Measurements from ENCODE around the gene MYOM1.

MYOM1 gene

DNA sequence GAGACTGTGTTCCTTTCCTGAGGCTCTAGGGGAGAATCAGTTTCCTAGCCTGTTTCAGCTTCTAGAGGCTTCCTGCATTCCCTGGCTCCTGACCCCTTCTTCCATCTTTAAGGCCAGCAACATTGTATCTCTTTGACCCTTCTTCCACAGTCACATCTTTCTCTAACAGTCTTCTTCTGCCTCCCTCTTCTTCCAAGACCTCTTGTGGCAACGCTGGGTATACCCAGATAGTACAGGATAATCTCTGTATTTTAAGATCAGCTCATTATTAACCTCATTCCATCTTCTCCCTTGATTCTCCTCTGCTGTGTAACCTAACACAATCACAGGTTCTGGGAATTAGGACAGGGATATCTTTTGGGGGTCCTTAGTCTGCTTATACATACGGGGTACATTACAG, 19.0 kb upstream of the MYOM1 start:
- Histone ChIP-seq H3K27me3 (ENCODE audit: control insufficient read depth, low read length) (no peaks in the 10 kb centered on the region), H3K4me3 (ENCODE audit: low read length) (no peak overlapping the region), H3K36me3 (ENCODE audit: control insufficient read depth, low read length) (no peaks in the 10 kb centered on the region), H3K4me2 (ENCODE audit: low read length) (no peak overlapping the region), H3K27ac (ENCODE audit: low read depth, low read length) (no peak overlapping the region), H3F3A (ENCODE audit: control insufficient read depth, insufficient read depth) (no peaks in the 10 kb centered on the region), H3K4me1 (ENCODE audit: control insufficient read depth, low read length) (no peaks in the 10 kb centered on the region), H4K20me1 (ENCODE audit: control insufficient read depth, insufficient read depth, low read depth, low read length) (no peaks in the 10 kb centered on the region), H3K9me3 (ENCODE audit: control insufficient read depth, insufficient read depth, low read length) (peaks cover 13% of the 10 kb centered on the region), H3K9me2 (replicated peaks; ENCODE audit: control insufficient read depth, low read length) (no peaks in the 10 kb centered on the region), H3K79me2 (ENCODE audit: control insufficient read depth, low read length) (no peaks in the 10 kb centered on the region)
- no peak for TF ChIP-seq EZH2phosphoT487 (IDR thresholded peaks at IDR 0.05; ENCODE audit: borderline replicate concordance, low read length)
- TF ChIP-seq, protein P1, sequence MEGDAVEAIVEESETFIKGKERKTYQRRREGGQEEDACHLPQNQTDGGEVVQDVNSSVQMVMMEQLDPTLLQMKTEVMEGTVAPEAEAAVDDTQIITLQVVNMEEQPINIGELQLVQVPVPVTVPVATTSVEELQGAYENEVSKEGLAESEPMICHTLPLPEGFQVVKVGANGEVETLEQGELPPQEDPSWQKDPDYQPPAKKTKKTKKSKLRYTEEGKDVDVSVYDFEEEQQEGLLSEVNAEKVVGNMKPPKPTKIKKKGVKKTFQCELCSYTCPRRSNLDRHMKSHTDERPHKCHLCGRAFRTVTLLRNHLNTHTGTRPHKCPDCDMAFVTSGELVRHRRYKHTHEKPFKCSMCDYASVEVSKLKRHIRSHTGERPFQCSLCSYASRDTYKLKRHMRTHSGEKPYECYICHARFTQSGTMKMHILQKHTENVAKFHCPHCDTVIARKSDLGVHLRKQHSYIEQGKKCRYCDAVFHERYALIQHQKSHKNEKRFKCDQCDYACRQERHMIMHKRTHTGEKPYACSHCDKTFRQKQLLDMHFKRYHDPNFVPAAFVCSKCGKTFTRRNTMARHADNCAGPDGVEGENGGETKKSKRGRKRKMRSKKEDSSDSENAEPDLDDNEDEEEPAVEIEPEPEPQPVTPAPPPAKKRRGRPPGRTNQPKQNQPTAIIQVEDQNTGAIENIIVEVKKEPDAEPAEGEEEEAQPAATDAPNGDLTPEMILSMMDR (IDR thresholded peaks at IDR 0.05; ENCODE audit: low read depth, low read length, poor library complexity, severe bottlenecking), result peak; percentile 17

DNA sequence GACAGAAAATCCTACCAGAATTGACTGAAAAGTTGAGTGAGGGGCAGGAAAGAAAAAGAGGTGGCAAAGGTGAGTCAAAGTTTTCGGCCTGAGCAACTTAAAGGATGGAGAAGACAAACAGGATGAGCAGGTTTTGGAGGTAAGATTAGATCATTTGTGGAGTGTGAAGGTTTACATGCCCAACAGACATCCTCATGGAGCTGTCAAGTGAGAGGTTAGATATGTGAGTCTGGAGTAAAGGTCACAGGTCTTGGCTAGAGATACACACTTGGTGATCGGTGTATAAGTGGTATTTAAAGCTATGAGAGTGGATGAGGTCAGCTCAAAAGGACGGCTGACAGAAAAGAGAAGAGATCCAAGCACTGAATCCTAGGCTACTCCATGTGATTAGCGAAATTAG, 16.7 kb upstream of the MYOM1 start:
- Histone ChIP-seq H3K9me3 (ENCODE audit: control insufficient read depth, insufficient read depth, low read length) (peaks cover 8% of the 10 kb centered on the region), H3K79me2 (ENCODE audit: control insufficient read depth, low read length) (no peaks in the 10 kb centered on the region), H4K20me1 (ENCODE audit: control insufficient read depth, insufficient read depth, low read depth, low read length) (no peaks in the 10 kb centered on the region), H3K27me3 (ENCODE audit: control insufficient read depth, low read length) (no peaks in the 10 kb centered on the region), H3K4me2 (ENCODE audit: low read length) (no peak overlapping the region), H3K9me2 (replicated peaks; ENCODE audit: control insufficient read depth, low read length) (no peaks in the 10 kb centered on the region), H3K4me3 (ENCODE audit: low read length) (no peak overlapping the region), H3K27ac (ENCODE audit: low read depth, low read length) (no peak overlapping the region), H3K36me3 (ENCODE audit: control insufficient read depth, low read length) (no peaks in the 10 kb centered on the region), H3K4me1 (ENCODE audit: control insufficient read depth, low read length) (no peaks in the 10 kb centered on the region), H3F3A (ENCODE audit: control insufficient read depth, insufficient read depth) (no peaks in the 10 kb centered on the region)
- TF ChIP-seq EZH2phosphoT487 (IDR thresholded peaks at IDR 0.05; ENCODE audit: borderline replicate concordance, low read length), result no peak
- TF ChIP-seq, protein P1 (IDR thresholded peaks at IDR 0.05; ENCODE audit: low read depth, low read length, poor library complexity, severe bottlenecking), result no peak

DNA sequence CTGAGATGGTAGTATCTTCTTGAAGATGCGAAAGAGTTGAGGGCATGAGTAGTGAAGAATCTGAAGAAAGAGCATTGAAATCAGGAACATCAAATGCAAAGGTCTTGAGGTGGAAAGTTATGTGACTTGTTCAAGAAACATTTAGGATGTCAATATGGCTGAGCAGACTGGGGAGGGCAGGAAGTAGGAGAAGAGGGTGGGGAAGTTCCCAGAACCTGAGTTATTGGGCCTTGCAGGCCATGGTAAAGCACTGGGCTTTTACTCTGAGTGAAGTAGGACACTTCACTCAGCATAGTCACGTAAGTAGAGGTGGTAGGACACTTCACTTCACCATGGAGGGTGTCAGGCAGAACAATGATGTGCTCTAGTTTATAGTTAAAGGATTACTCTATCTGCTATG, 16.1 kb upstream of the MYOM1 start:
- no peak overlapping the region for H3K4me2 ChIP-seq (ENCODE audit: low read length)
- H3K79me2 ChIP-seq (ENCODE audit: control insufficient read depth, low read length), result no peaks in the 10 kb centered on the region
- no peak overlapping the region for H3K4me3 ChIP-seq (ENCODE audit: low read length)
- no peaks in the 10 kb centered on the region for H3K4me1 ChIP-seq (ENCODE audit: control insufficient read depth, low read length)
- H3K9me3 ChIP-seq (ENCODE audit: control insufficient read depth, insufficient read depth, low read length), result peaks cover 1% of the 10 kb centered on the region; the same call in 1 of the 2 replicates
- no peaks in the 10 kb centered on the region for H4K20me1 ChIP-seq (ENCODE audit: control insufficient read depth, insufficient read depth, low read depth, low read length)
- H3K27ac ChIP-seq (ENCODE audit: low read depth, low read length), result no peak overlapping the region
- H3K36me3 ChIP-seq (ENCODE audit: control insufficient read depth, low read length), result no peaks in the 10 kb centered on the region
- no peaks in the 10 kb centered on the region for H3F3A ChIP-seq (ENCODE audit: control insufficient read depth, insufficient read depth)
- H3K27me3 ChIP-seq (ENCODE audit: control insufficient read depth, low read length), result no peaks in the 10 kb centered on the region
- TF ChIP-seq, protein P1 (IDR thresholded peaks at IDR 0.05; ENCODE audit: low read depth, low read length, poor library complexity, severe bottlenecking), result no peak
- no peak for TF ChIP-seq EZH2phosphoT487 (IDR thresholded peaks at IDR 0.05; ENCODE audit: borderline replicate concordance, low read length)
- H3K9me2 ChIP-seq (replicated peaks; ENCODE audit: control insufficient read depth, low read length), result no peaks in the 10 kb centered on the region

DNA sequence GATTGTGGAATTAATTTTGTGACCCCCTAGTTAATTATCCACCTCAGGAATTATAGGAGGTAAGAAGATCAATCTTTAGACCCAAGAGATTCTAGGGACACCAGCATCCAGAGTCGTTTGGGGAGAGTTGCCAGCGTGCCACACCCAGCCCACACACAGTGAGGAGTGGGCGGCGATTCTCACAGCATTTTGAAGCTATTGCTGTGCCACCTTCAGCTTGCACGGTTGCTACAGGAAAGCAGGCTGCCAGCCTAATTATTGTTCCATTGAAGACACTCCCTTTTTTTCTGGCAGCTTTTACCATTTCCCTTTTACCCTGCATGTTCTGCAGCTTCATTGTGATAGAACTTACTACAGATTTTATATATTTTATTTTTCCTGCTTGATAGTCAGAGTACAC, 14.7 kb upstream of the MYOM1 start:
- Histone ChIP-seq H3K4me3 (ENCODE audit: low read length) (no peak overlapping the region), H3K79me2 (ENCODE audit: control insufficient read depth, low read length) (no peaks in the 10 kb centered on the region), H3K9me2 (replicated peaks; ENCODE audit: control insufficient read depth, low read length) (no peaks in the 10 kb centered on the region), H3K4me2 (ENCODE audit: low read length) (no peak overlapping the region), H3K9me3 (ENCODE audit: control insufficient read depth, insufficient read depth, low read length) (no peaks in the 10 kb centered on the region), H3K4me1 (ENCODE audit: control insufficient read depth, low read length) (no peaks in the 10 kb centered on the region), H3K27me3 (ENCODE audit: control insufficient read depth, low read length) (no peaks in the 10 kb centered on the region), H3K36me3 (ENCODE audit: control insufficient read depth, low read length) (no peaks in the 10 kb centered on the region), H4K20me1 (ENCODE audit: control insufficient read depth, insufficient read depth, low read depth, low read length) (no peaks in the 10 kb centered on the region), H3F3A (ENCODE audit: control insufficient read depth, insufficient read depth) (no peaks in the 10 kb centered on the region), H3K27ac (ENCODE audit: low read depth, low read length) (no peak overlapping the region)
- TF ChIP-seq, protein P1 (IDR thresholded peaks at IDR 0.05; ENCODE audit: low read depth, low read length, poor library complexity, severe bottlenecking), result no peak
- no peak for TF ChIP-seq EZH2phosphoT487 (IDR thresholded peaks at IDR 0.05; ENCODE audit: borderline replicate concordance, low read length)

All from DOHH2 (cell line).